ENCODE measurements around the gene CPXM1.
"Not testable (repeated sequence)": the region's sequence is repeated elsewhere in the genome, so short reads cannot be mapped to it uniquely, and the experiment has no call there.

The CPXM1 gene

DNA sequence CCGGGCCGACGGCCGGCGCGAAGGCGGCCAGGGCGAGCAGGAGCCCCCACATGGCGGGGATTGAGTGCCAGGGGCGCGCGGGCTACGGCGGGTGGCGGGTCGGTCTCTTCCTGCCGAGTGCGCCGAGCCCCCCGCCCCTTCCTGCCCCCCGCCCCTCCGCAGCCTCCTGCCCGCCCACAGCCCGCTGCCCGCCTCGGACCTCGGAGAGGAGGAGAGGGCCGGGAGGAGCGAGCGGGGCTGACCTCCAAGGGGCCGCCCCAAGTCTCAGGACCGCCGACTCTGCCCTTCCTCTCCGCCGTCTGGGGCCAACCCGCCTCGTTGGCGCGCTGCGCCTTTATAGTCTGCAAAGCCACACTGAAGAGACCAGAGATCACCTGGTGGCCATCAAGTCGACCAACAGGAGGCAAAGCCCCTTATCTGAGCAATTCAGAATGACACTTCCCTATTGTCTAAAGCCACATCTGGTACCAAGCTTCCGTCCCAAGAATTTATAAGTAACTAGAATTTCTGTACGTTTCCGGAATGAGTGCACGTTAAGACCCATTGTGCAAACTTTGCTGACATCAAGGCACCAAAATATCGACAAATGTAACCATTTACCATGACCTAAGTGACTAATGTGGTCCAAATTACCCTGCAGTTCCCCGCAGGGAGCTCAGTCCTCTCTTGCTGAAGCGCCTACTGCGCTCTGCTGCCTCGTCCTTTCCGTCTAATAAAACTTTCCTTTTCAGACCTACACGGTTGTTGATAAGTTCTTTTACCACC lies at the start of gene CPXM1:
Gene CPXM1, minus strand, starts transcription at position 107 of the 765 bp plus-strand sequence. Its CDS starts 55 bp downstream, at position 52.
- FAIRE-seq = no peak

DNA sequence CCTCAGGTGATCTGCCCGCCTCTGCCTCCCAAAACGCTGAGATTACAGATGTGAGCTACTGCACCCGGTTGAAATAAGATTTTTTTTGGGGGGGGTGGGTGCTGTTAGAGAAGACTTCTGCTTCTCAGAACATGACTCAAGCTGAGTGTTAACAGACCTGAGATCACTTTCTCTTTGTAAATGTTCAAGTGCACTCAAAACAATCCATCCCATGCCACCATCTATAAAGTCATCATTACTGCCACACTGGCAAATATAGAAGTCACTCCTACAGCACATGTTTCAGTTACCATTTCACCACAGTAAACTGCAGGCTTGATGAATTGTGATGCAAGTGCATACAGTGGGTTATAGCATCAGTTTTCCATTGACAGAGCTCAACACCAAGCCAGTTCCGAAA lies 49.1 kb upstream of the CPXM1 start:
- FAIRE-seq = no peak

DNA sequence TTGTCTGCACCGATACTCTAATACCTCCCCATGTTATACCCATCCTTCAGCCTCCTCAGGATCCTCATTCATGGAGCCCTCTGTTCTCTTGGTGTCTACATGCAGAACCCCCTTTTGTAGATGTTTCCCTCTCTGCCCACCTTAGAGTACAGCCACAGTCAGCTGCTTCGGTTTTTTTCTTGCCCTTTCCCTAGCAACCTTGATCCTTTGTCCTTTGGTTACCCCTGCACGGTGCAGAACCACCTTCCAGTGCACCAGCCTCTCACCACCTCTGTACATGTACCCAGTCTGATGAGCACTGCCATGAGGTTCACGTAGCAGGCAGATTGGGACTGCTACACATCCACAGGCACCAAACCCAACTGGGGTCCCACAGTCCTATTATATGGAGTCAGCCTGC lies 47.4 kb upstream of the CPXM1 start:
- no peak for FAIRE-seq

DNA sequence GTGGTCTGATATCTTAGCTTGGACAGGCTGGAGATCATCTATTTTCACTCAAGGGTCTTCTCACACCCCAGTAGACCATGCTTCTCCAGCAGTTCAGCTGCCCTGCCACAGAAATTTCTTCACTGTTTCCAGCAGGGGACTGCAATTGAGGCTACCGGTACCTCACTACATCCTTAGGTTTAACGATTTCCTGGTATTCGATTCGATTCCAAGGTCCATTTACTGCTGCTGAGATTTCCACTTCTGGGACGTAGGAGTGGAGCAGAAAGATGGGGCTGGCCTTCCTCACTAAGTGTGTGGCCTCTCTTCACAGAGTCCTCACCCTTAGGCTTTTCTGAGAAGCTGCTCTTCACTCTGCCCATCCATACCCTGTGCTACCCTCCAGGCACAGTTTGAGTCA lies 46.3 kb upstream of the CPXM1 start:
- FAIRE-seq = no peak

- no peak for FAIRE-seq
These were observed 45.2 kb upstream of the CPXM1 start for GRCh38 chr20:2845607-2846006.

DNA sequence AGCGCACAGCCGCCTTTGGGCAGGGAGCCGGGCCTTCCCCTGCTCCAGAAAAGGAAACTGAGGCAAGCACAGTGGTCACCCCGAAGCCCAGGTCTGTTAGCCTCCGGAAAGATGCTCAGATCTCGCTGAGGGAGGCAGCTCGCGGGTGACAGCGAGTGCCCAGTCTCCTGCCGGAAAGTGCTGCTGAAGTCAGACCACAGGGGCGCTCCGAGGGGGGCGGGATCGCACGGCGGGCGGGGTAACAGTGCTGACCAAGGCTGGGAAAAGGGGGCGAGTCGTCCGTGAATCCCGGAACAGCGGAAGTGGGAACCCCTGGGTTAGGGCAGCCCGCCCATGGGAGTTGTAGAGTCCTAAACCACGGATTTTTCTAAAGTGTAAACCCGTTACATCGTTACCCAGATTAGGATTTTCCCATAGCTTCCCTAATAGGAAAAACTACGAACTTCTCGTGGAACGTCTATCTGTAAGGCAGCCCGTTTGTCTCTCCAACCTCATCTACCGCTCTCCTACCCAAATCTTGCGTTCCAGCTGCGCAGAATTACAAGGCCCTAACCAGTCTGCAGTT lies 40.6 kb upstream of the CPXM1 start:
- FAIRE-seq = no peak

DNA sequence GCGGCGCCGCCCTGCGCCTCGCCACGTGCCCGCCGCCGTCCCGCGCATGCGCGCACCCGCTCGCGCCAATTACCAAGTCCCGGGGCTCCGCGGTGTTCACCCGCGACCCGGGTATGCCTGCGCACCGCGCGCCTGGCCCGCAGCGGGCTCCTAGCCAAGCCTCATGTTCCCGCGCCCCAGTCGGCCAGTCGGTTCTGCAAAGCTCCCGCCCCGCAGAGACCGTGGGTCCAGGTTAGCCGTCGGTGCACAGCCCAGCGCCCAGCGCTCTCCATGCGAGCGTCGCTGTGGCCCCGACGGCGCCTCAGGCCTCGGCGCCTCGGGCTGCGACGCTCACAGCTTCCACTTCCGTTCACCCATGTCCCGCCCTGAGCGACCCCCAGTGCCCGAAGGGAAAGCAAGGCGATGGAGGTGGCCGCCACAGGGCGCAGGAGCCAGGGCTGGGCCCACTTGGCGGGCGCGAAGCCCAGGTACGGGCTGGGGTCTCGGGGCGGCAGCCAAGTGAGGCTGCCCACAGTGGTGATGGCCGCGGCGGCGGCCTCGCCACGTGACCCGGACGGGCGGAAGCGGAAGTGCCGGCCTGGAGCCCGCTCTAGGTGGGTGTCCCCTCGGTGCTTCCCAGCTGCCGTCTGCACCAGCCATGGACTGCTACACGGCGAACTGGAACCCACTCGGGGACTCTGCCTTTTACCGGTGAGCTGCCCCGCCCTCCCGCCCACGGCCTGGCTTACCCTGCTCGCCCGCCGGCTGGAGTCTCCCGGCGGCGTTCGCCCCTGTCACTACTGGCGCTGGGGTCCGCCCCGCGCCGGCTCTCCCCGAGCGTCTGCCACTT lies 39.9 kb upstream of the CPXM1 start, which contains the start of the genes PCED1A and VPS16:
Gene PCED1A, minus strand, starts transcription at position 518 of the 829 bp plus-strand sequence. CDS start 743 bp downstream, outside the sequence.
Gene VPS16, plus strand, starts transcription at position 608 of the 829 bp plus-strand sequence. Its CDS starts 30 bp downstream, at position 638.
- no peak for FAIRE-seq

DNA sequence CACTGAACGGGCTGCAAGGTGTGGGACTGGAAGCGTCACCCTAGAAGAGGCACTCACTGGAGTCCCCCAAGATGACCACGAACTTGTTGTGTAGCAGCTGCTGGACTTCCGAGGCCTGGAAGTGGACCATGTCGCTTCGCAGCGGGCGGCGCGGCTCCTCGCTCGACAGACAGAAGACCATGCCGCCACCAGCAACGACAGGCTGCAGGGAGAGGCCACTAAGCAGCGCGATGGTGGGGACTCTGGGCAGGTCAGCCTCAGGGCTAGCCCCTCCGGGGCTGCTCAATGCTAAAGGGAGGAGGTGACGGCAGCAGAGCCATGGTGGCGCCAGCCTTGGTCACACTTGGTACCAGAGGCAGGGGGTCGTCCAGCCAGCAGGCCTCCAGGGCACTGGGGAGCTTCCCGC lies 39.3 kb upstream of the CPXM1 start:
- no peak for FAIRE-seq

GRCh38 chr20:2838847-2839671 lies 38.6 kb upstream of the CPXM1 start:
- no peak for FAIRE-seq

DNA sequence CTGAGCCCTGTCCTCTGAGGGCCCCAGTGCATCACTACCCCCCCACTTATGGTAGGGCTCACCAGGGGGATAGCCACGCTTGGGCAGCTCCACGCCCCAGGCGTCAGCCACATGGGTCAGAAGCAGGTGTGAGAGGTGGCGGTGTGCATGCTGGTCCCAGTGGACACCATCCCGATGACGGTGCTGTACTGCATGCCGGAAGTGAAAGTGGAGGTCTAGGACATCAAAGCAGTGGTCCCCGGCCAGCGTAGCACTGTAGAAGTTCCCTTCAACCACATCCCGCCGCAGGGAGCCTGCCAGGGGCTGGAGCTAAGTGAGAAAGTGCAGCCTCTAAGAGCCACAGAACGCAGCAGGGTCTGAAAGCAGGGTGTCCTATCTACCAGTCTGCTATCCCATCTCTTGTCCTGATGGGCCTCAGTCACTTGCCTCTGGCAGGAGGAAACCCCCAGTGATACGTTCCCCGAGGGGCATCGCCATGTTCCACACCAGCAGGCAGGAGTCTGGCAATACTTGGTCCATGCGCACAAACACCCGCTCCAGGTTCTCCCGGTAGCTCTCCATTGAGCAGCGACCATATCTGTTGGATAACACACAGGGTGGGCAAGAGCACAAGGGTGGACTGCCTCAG lies 37.9 kb upstream of the CPXM1 start:
- no peak for FAIRE-seq

DNA sequence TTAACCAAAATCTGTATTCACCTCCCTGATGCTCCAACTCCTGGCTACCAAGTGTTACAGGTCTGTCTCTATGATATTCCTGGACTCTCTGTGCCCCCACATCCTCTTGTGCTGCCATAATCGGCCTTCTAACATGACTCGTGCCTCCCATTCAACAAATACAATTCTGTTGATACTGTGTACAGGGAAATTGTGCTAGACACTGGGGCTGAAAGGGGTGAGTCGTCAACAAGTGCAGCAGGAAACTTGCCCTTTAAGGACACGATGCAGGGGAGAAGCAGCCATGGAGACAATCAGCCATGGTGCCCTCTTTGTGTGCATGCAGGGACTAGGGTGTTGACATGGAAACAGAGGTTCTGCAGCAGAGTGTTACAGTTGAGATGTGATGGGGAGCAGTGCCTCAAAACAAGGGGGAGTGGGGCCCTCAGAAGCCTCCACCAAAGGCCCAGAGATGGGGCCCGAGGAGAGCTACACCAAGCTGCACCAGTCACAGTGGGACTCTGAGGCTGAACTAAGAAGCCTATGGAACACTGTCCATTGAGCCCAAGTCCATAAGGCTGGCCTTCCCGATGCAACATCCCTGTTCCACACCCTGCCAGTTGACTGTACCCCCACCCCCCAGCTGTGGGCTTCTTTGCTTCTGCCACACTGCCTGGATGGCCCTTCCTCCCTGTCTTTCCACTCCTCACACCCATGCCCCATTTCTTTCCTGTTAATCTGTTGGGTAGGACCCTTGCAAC lies 37.0 kb upstream of the CPXM1 start:
- no peak for FAIRE-seq

GRCh38 chr20:2836035-2836434 lies 35.6 kb upstream of the CPXM1 start:
- no peak for FAIRE-seq

DNA sequence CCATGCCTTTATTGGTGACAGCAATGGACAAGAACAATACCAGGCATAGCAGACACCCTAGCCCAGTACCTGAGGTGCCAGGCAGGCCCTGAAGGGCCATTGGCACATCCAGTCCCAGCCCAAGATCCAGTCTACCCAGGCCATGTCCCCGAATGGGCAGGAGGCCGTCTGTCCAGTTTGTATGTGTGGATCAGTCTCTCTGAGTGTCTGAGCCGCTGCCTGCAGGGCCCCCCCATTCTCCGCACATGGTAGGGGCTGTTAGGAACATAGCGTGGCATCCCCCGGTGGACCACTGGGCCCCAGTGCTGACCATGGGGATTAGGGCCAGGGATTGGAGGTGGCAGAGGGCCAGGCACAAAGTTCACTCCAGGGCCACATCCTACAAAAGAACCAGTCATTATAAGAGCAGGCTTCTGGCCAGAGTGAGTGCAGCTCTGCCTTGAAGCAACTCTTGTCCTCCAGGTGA lies 34.9 kb upstream of the CPXM1 start:
- no peak for FAIRE-seq

GRCh38 chr20:2834401-2835110 lies 34.1 kb upstream of the CPXM1 start:
- no peak for FAIRE-seq

- FAIRE-seq = no peak
These were observed 33.3 kb upstream of the CPXM1 start for GRCh38 chr20:2833761-2834160.

- FAIRE-seq = not testable (repeated sequence)
These were observed 30.8 kb upstream of the CPXM1 start for GRCh38 chr20:2831206-2831605.

DNA sequence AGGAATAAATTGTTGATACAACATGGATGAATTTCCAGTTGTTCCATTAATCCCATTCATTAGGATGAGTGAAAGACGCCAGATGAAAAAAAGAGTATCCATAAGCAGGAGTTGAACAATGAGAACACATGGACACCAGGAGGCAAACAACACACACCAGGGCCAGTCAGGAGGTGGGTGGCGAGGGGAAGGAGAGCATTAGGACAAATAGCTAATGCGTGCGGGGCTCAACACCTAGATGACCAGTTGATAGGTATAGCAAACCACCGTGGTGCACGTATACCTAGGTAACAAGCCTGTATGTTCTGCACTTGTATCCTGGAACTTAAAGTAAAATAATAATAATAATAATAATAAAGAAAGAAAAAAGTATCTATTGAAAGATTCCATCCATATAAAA lies 28.9 kb upstream of the CPXM1 start:
- no peak for FAIRE-seq

DNA sequence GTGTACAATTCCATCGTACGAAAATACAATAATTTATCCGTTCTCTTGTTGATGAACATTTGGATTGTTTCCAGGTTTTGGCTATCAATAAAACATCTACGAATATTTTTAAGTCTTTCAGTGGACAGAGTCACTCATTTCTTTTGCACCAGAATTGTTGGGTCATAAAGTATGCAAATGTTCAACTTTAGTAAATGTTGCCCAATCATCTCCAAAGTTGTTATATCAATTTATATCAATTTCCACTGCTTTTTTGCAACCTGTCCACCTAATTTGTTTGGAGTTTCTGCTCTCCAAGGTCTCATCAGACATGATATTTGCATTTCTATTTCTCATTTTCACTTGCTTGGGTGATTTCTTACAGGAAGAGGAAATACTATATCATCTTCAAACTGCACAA lies 26.2 kb upstream of the CPXM1 start:
- FAIRE-seq = no peak

GRCh38 chr20:2825761-2826160 lies 25.3 kb upstream of the CPXM1 start:
- FAIRE-seq = no peak

DNA sequence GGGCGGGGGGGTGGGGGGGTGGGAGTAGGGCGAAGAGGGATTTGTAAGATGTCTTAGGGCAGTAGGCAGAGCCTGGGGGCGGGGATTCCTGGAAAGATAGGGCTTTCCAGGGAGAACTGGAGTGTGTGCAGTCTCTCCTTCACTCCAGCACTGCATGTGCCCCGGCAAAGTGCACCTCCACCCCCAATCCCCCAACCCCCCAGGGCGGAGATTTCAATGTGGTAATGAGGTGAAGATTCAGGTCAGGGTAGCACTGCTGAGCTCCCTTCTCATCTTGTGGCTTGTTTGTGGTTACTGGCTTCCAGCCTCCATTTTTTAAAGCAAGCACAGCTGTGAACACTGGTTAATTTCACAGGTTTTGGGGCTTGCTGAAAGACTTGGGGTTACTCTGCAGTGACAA lies 21.6 kb upstream of the CPXM1 start:
- no peak for FAIRE-seq

All from TTC549 (cell line).